ENCODE data around the gene RPS6KB1. TPM values are rescaled to one million over a fixed set of nuclear protein-coding genes. Genes with fewer than 3 reads are reported as not detected.

The RPS6KB1 gene
- total RNA-seq, result 10 to 100 TPM; 28.2 to 38.1 TPM

DNA sequence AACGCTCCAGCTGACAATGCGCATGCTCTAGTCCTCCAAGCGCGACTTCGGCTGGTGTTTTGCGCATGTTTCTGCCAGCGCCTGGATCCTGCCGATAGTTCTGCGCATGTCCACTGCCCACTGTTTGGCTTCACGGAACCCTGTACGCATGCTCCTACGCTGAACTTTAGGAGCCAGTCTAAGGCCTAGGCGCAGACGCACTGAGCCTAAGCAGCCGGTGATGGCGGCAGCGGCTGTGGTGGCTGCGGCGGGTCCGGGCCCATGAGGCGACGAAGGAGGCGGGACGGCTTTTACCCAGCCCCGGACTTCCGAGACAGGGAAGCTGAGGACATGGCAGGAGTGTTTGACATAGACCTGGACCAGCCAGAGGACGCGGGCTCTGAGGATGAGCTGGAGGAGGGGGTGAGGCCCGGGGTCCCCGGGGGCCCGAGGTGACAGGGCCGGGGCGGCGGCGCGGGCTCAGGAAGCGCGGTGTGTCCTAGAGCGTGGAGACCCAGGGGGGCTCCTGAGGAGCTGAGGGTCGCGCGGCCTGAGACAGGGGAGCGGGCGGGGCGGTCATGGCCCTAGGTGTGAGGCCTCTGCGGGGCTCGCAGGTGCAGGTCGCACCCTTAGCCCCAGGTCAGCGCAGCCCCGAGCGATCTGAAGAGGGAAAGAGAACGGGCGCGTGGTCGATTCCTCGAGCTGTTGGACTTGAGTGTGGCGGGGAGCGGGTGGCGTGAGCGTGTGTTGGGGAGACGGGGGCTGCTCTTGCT lies at the start of gene RPS6KB1, which contains the start of gene TUBD1:
Gene RPS6KB1, plus strand, starts transcription at position 198 of the 752 bp plus-strand sequence. Its CDS starts 64 bp downstream, at position 262.
Gene TUBD1, minus strand, starts transcription at position 20 of the 752 bp plus-strand sequence. CDS start 1,941 bp downstream, outside the sequence.
- TF ChIP-seq POLR2A (IDR thresholded peaks at IDR 0.05) (peak; percentile 81), POLR2AphosphoS5 (IDR thresholded peaks at IDR 0.05) (peak; percentile 99)
- TF ChIP-seq, protein P1, sequence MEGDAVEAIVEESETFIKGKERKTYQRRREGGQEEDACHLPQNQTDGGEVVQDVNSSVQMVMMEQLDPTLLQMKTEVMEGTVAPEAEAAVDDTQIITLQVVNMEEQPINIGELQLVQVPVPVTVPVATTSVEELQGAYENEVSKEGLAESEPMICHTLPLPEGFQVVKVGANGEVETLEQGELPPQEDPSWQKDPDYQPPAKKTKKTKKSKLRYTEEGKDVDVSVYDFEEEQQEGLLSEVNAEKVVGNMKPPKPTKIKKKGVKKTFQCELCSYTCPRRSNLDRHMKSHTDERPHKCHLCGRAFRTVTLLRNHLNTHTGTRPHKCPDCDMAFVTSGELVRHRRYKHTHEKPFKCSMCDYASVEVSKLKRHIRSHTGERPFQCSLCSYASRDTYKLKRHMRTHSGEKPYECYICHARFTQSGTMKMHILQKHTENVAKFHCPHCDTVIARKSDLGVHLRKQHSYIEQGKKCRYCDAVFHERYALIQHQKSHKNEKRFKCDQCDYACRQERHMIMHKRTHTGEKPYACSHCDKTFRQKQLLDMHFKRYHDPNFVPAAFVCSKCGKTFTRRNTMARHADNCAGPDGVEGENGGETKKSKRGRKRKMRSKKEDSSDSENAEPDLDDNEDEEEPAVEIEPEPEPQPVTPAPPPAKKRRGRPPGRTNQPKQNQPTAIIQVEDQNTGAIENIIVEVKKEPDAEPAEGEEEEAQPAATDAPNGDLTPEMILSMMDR (IDR thresholded peaks at IDR 0.05), result no peak
- H3K4me1 ChIP-seq (replicated peaks), result peaks cover 14% of the 10 kb centered on the region
- peak within 1 kb of the TSS; percentile 80 to 83 for H3K27ac ChIP-seq
- H3K9me3 ChIP-seq, result no peaks in the 10 kb centered on the region
- no peaks in the 10 kb centered on the region for H3K27me3 ChIP-seq (replicated peaks; ENCODE audit: insufficient read depth)
- no peaks in the 10 kb centered on the region for H3K36me3 ChIP-seq
- WGBS, result under 1% methylated on average over 61 of the region's 61 CpGs
- H3K4me3 ChIP-seq, result peak within 1 kb of the TSS; percentile 65 to 68
- DNase-seq (ENCODE audit: low spot score), result peak; percentile 97
- intact Hi-C loops (cut with DNase I), result no loop called here

DNA sequence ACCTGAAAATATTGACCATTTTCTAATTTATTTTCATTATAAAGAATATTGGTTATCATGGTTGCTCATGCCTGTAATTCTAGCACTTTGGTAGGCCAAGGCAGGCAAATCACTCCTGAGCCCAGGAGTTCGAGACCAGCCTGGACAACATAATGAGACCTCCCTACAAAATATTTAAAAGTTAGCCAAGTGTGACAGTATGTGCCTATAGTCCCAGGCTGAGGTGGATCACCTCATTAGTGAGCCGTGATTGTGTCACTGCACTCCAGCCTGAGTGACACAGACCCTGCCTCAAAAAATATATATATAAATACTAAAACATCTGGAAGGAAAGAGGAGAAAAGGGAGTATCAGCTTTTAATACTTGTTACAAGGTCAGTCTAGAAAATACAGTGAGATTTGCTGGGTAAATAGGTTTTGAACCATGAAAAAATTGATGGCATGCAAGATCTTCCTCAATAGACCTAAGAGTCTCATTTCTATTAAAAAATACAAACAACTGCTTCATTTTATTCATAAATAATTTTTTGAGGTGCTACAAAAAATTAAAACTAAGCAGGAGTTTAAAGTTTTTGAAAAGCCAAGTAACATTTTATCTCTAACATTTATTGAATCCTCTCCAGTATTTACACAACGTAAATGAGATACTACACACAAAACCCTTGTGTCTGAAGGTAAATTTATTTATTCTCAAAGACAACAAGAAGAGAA lies 47.9 kb upstream of the RPS6KB1 start:
- Histone ChIP-seq H3K36me3 (no peaks in the 10 kb centered on the region), H3K27me3 (replicated peaks; ENCODE audit: insufficient read depth) (no peaks in the 10 kb centered on the region), H3K4me1 (replicated peaks) (peaks cover 19% of the 10 kb centered on the region), H3K9me3 (no peaks in the 10 kb centered on the region), H3K27ac (peak overlapping the region; percentile 96 to 99), H3K4me3 (no peak overlapping the region)
- intact Hi-C loops (cut with DNase I), result no loop called here
- TF ChIP-seq POLR2AphosphoS5 (IDR thresholded peaks at IDR 0.05) (no peak), POLR2A (IDR thresholded peaks at IDR 0.05) (no peak)
- TF ChIP-seq, protein P1 (IDR thresholded peaks at IDR 0.05), result no peak
- no peak for DNase-seq (ENCODE audit: low spot score)
- WGBS, result 56% methylated on average over 3 of the region's 3 CpGs

DNA sequence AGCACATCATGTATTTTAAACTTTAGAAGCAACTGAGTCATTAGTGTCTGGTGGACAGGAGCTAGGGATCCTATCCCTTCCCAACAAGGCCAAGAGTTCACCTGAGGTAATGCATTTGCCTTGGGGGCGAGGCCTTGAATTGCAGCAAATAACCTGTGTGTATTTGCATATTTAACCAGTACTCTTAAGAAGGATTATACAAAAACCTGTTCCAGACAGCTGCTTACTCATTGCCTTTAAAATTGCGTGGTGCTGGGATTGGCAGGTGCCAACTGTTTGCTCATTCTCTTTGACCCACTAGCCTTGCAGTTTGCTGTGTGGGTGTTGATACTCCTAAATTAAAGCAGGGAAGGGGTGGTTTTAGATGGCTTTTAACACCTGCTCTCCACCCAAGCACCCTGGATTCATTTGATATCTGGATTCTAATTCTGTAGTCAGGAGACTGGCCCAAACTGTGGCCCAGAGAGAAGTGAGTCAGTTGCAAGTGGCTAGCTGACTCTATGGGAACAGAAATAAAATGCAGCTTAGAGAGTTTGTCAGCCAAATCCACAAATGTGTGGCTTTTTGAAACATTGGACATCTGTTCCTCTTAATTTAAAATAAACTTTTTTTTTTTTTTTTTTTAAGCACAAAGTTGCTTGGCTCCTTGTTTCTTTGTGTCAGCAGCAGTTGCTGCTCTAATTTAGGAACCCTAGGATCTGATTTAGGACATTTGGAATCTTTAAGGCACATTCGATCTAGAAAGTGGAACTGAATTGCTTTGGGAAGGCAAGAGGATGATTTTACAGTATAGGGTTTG lies 47.1 kb upstream of the RPS6KB1 start:
- intact Hi-C loops (cut with DNase I), result no loop called here
- DNase-seq (ENCODE audit: low spot score), result peak; percentile 67
- Histone ChIP-seq H3K9me3 (no peaks in the 10 kb centered on the region), H3K4me1 (replicated peaks) (peaks cover 19% of the 10 kb centered on the region), H3K27me3 (replicated peaks; ENCODE audit: insufficient read depth) (no peaks in the 10 kb centered on the region), H3K4me3 (no peak overlapping the region), H3K36me3 (no peaks in the 10 kb centered on the region), H3K27ac (peak overlapping the region; percentile 96 to 99)
- TF ChIP-seq, protein P1 (IDR thresholded peaks at IDR 0.05), result peak in 1 of 4 experiments; percentile 44
- no peak for TF ChIP-seq POLR2A (IDR thresholded peaks at IDR 0.05)
- peak; percentile 78 for TF ChIP-seq POLR2AphosphoS5 (IDR thresholded peaks at IDR 0.05)
- 18% methylated on average over 3 of the region's 3 CpGs for WGBS

DNA sequence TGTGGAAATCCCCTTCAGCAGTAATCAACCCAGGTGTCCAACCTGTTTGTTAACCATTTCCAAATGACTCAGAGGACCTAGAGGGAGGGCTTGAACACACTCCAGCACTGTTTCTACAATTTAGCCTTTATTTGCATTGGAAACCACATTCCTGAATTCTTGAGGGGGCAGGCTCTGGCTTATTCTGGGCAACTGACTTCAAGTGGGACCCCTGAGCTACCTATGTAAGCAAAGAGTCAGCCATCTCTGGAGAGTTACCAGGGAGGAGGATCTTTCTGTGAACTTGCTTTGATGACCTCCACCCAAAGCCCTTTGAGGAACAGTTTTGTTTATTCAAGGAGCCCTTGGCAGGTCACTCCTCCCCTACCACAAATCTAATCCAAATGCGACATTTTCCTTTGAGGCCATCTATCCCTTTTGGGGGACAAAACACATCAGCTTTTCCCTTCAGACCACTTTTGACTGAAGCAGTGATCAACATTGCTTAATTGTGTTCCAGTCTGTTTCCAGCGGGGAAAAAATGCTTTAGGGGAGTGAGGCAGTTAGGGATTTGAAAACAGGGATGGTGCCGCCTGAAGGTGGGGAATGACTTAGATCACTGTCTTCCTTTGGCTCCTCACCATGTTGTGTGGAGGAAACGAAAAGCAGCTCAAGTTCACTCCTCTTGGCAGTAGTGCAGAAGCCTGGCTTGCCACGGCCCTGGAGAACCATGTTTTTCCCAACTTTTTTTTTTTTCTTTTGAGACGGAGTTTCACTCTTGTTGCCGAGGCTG lies 46.3 kb upstream of the RPS6KB1 start:
- Histone ChIP-seq H3K27me3 (replicated peaks; ENCODE audit: insufficient read depth) (no peaks in the 10 kb centered on the region), H3K4me1 (replicated peaks) (peaks cover 25% of the 10 kb centered on the region), H3K9me3 (no peaks in the 10 kb centered on the region), H3K27ac (peak overlapping the region; percentile 96 to 99), H3K36me3 (no peaks in the 10 kb centered on the region), H3K4me3 (no peak overlapping the region)
- peak; percentile 43 for TF ChIP-seq POLR2AphosphoS5 (IDR thresholded peaks at IDR 0.05)
- TF ChIP-seq POLR2A (IDR thresholded peaks at IDR 0.05), result no peak
- TF ChIP-seq, protein P1 (IDR thresholded peaks at IDR 0.05), result no peak
- intact Hi-C loops (cut with DNase I), result no loop called here
- 6% methylated on average over 7 of the region's 7 CpGs for WGBS
- peak; percentile 56 for DNase-seq (ENCODE audit: low spot score)

Data from prostate gland (tissue), 2 donors.